A549 (cell line): ENCODE data around the gene AUH.

ENCODE experiments used
- CTCF ChIP-seq: fragments of >200 bp; sonication (Bioruptor Twin); formaldehyde crosslinking; IDR thresholded peaks from 3 replicates; pipeline ENCODE4 v1.5.1; 2016
- EHMT2 ChIP-seq: fragments of 200-600 bp; sonication (generic); IDR thresholded peaks from 2 replicates; pipeline ENCODE4 v1.6.1; 2016; ENCODE audit warnings: antibody characterized with exemption, low read depth, mild to moderate bottlenecking, moderate library complexity
- MYC ChIP-seq: IDR thresholded peaks from 2 replicates; pipeline ENCODE4 v1.6.1; 2012; ENCODE audit warnings: mild to moderate bottlenecking, inconsistent platforms, low read length, improper control_type of control experiment, borderline replicate concordance
- REST ChIP-seq: fragments of 200-600 bp; sonication (generic); IDR thresholded peaks from 2 replicates; pipeline ENCODE4 v1.6.1; 2016; ENCODE audit warnings: antibody characterized with exemption, mild to moderate bottlenecking, moderate library complexity

- TF ChIP-seq CTCF (no peak), MYC (no peak), REST (no peak), EHMT2 (no peak)
Observed at GRCh38 chr9:91275655-91276054, 86.1 kb downstream of the AUH start.
